ENCODE measurements around the gene PPP6R1. TPM values are rescaled to one million over a fixed set of nuclear protein-coding genes. Genes with fewer than 3 reads are reported as not detected.

The PPP6R1 gene
- total RNA-seq, 2 experiments from 2014 or later: 89.6 to 161 TPM

DNA sequence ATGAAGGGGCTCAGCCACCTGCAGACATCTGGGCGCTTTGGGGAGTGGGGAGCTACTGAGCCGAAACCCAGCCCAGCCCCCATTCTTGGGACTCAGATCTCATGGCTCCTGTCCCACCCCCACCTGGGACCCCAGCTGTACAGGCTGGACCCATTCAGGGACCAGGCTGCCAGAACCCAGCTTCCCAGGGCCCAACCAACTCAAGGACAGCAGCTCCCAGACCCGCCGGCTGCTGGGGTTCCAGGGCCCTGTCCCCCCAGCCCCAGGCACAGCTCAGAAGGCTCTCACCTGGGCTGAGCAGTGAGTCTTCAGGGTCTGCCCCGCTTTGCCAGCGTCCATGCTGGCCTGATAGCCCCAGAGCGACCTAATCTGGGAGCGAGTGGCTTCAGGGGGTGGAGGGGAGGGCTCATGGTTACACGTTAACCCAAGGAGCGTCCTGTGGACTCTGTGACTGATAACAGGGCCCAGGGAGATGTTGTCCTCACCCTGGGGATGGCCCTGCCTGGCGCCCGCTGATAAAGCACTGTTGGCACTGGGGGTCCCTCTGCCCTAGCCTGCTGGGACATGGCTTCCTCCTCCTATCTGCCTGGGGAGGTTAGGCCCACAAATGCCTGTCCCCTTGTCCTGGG, 30.3 kb downstream of the PPP6R1 start, which contains the start of gene TMEM86B:
Gene TMEM86B, minus strand, starts transcription at position 361 of the 629 bp plus-strand sequence. Its CDS starts 22 bp downstream, at position 339.
- CTCF ChIA-PET (ENCODE audit: unreplicated experiment): interaction anchor here (0.5 kb wide), 1 partner anchor 455 kb away, joined by 3 read pairs; no protein-coding TSS in a partner anchor
- peaks cover 99% of the 10 kb centered on the region for H3K36me3 ChIP-seq (ENCODE audit: insufficient read depth, low read length)
- TF ChIP-seq, protein P1, sequence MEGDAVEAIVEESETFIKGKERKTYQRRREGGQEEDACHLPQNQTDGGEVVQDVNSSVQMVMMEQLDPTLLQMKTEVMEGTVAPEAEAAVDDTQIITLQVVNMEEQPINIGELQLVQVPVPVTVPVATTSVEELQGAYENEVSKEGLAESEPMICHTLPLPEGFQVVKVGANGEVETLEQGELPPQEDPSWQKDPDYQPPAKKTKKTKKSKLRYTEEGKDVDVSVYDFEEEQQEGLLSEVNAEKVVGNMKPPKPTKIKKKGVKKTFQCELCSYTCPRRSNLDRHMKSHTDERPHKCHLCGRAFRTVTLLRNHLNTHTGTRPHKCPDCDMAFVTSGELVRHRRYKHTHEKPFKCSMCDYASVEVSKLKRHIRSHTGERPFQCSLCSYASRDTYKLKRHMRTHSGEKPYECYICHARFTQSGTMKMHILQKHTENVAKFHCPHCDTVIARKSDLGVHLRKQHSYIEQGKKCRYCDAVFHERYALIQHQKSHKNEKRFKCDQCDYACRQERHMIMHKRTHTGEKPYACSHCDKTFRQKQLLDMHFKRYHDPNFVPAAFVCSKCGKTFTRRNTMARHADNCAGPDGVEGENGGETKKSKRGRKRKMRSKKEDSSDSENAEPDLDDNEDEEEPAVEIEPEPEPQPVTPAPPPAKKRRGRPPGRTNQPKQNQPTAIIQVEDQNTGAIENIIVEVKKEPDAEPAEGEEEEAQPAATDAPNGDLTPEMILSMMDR (conservative IDR thresholded peaks at IDR 0.05; ENCODE audit: low read length): no peak
- no peak for TF ChIP-seq EZH2phosphoT487 (IDR thresholded peaks at IDR 0.05; ENCODE audit: borderline replicate concordance, low read depth, low read length)
- POLR2A ChIA-PET: interaction anchor here (0.6 kb wide), 1 partner anchor 31 kb away, joined by 3 read pairs; no protein-coding TSS in a partner anchor
- H2AFZ ChIP-seq (ENCODE audit: low read length): no peak within 1 kb of the TSS
- no peak within 1 kb of the TSS for H3K4me3 ChIP-seq (ENCODE audit: low read depth, low read length, poor library complexity, severe bottlenecking)
- peaks cover 3% of the 10 kb centered on the region for H4K20me1 ChIP-seq (ENCODE audit: insufficient read depth, low read length)
- no TSS peak for BruUV-seq (replicated peaks)
- H3K27ac ChIP-seq (ENCODE audit: low read depth, low read length, poor library complexity, severe bottlenecking): no peak within 1 kb of the TSS
- intact Hi-C loops (cut with micrococcal nuclease; ENCODE audit: unreplicated experiment): no loop called here
- H3K4me1 ChIP-seq (ENCODE audit: insufficient read depth, low read length, poor library complexity, severe bottlenecking): no peaks in the 10 kb centered on the region
- no peak for DNase-seq (ENCODE audit: low spot score)
- no peaks in the 10 kb centered on the region for H3K9me3 ChIP-seq (ENCODE audit: low read length)
- no peak within 1 kb of the TSS for H3K4me2 ChIP-seq (ENCODE audit: low read length)
- no peaks in the 10 kb centered on the region for H3K9me2 ChIP-seq (ENCODE audit: insufficient read depth, low read length)
- peaks cover 8% of the 10 kb centered on the region; the same call in 1 of the 2 replicates for H3K79me2 ChIP-seq (ENCODE audit: insufficient read depth, low read depth, low read length)

DNA sequence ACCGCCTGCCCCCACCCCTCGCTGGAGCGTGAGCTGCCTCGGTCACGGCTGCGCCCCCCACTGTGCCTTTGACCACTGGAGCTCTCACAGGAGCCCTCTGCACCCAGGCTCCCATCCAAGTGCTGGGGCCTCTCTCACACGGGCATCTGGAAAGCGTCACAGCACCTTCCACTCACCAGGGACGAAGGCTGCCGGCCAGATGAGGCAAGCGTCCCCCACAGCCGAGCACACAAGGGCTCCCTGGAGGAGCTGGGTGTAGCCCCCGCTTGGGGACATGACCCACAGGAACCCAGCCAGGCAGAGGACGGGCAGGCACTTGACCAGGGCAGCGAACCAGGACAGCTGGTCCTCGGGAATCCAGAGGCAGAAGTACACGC, 30.8 kb downstream of the PPP6R1 start:
- Histone ChIP-seq H2AFZ (ENCODE audit: low read length) (no peak overlapping the region), H3K9me2 (ENCODE audit: insufficient read depth, low read length) (no peaks in the 10 kb centered on the region), H3K27ac (ENCODE audit: low read depth, low read length, poor library complexity, severe bottlenecking) (no peak overlapping the region), H3K4me3 (ENCODE audit: low read depth, low read length, poor library complexity, severe bottlenecking) (no peak overlapping the region), H3K9me3 (ENCODE audit: low read length) (no peaks in the 10 kb centered on the region), H3K4me2 (ENCODE audit: low read length) (no peak overlapping the region), H3K36me3 (ENCODE audit: insufficient read depth, low read length) (peaks cover 99% of the 10 kb centered on the region), H3K4me1 (ENCODE audit: insufficient read depth, low read length, poor library complexity, severe bottlenecking) (no peaks in the 10 kb centered on the region), H3K79me2 (ENCODE audit: insufficient read depth, low read depth, low read length) (peaks cover 3% of the 10 kb centered on the region; the same call in 1 of the 2 replicates), H4K20me1 (ENCODE audit: insufficient read depth, low read length) (no peaks in the 10 kb centered on the region; the same call in 1 of the 2 replicates)
- intact Hi-C loops (cut with micrococcal nuclease; ENCODE audit: unreplicated experiment): no loop called here
- no peak for DNase-seq (ENCODE audit: low spot score)
- ChIA-PET POLR2A (interaction anchor here (0.6 kb wide), 1 partner anchor 31 kb away, joined by 3 read pairs; no protein-coding TSS in a partner anchor), CTCF (ENCODE audit: unreplicated experiment) (interaction anchor here (0.5 kb wide), 1 partner anchor 456 kb away, joined by 3 read pairs; no protein-coding TSS in a partner anchor)
- BruUV-seq (replicated peaks): no TSS peak
- TF ChIP-seq, protein P1 (conservative IDR thresholded peaks at IDR 0.05; ENCODE audit: low read length): no peak

Measured in OCI-LY7 (cell line).